ENCODE measurements around the gene ATP11A.
"Not testable (repeated sequence)": the region's sequence is repeated elsewhere in the genome, so short reads cannot be mapped to it uniquely, and the experiment has no call there.

Gene ATP11A

GRCh38 chr13:112783978-112784371 is 94.1 kb downstream of the ATP11A start:
- Mint-ChIP-seq H3K4me1 (peaks cover 28% of the 10 kb centered on the region), H3K27ac (no peak overlapping the region), H3K9me3 (peaks cover 0 to 12% of the 10 kb centered on the region in 2 donors), H3K4me3 (no peak overlapping the region), H3K27me3 (no peaks in the 10 kb centered on the region)
- ATAC-seq (no peak), DNase-seq (no peak)

GRCh38 chr13:112784811-112785482 is 95.1 kb downstream of the ATP11A start:
- no peak for DNase-seq
- Mint-ChIP-seq H3K9me3 (peaks cover 0 to 12% of the 10 kb centered on the region in 2 donors), H3K4me1 (peaks cover 27% of the 10 kb centered on the region), H3K27ac (no peak overlapping the region), H3K27me3 (no peaks in the 10 kb centered on the region), H3K4me3 (no peak overlapping the region)
- ATAC-seq: no peak

GRCh38 chr13:112785483-112785856 is 95.6 kb downstream of the ATP11A start:
- H3K27me3 Mint-ChIP-seq: no peaks in the 10 kb centered on the region
- no peak overlapping the region for H3K27ac Mint-ChIP-seq
- no peak overlapping the region for H3K4me3 Mint-ChIP-seq
- DNase-seq: no peak
- peaks cover 22% of the 10 kb centered on the region for H3K4me1 Mint-ChIP-seq
- peaks cover 0 to 12% of the 10 kb centered on the region in 2 donors for H3K9me3 Mint-ChIP-seq
- ATAC-seq: no peak

- ATAC-seq, H3K27me3 Mint-ChIP-seq, DNase-seq, H3K27ac Mint-ChIP-seq, H3K4me3 Mint-ChIP-seq: not testable (repeated sequence)
- peaks cover 19% of the 10 kb centered on the region for H3K4me1 Mint-ChIP-seq
- peaks cover 0 to 12% of the 10 kb centered on the region in 2 donors for H3K9me3 Mint-ChIP-seq
Observed at GRCh38 chr13:112786810-112787209, 97.0 kb downstream of the ATP11A start.

GRCh38 chr13:112790735-112791641 is 101.2 kb downstream of the ATP11A start:
- no peak for DNase-seq

GRCh38 chr13:112791663-112792440 is 102.0 kb downstream of the ATP11A start:
- no peak for DNase-seq
- peaks cover 12% of the 10 kb centered on the region for H3K4me1 Mint-ChIP-seq
- ATAC-seq: no peak
- peak overlapping the region in 1 of 2 donors; percentile 19 for H3K27ac Mint-ChIP-seq
- H3K27me3 Mint-ChIP-seq: no peaks in the 10 kb centered on the region
- no peak overlapping the region for H3K4me3 Mint-ChIP-seq
- peaks cover 4 to 6% of the 10 kb centered on the region in 2 donors for H3K9me3 Mint-ChIP-seq

More at GRCh38 chr13:112790735-112791641, 101.2 kb downstream of the ATP11A start:
- ATAC-seq: no peak
- Mint-ChIP-seq H3K9me3 (peaks cover 0 to 6% of the 10 kb centered on the region in 2 donors), H3K27ac (no peak overlapping the region), H3K4me3 (no peak overlapping the region), H3K27me3 (no peaks in the 10 kb centered on the region), H3K4me1 (peaks cover 12% of the 10 kb centered on the region)

- Mint-ChIP-seq H3K4me1 (peaks cover 12% of the 10 kb centered on the region), H3K27me3 (no peaks in the 10 kb centered on the region), H3K27ac (peak overlapping the region in 1 of 2 donors; percentile 19), H3K4me3 (no peak overlapping the region), H3K9me3 (peaks cover 4 to 7% of the 10 kb centered on the region in 2 donors)
- DNase-seq: no peak
- ATAC-seq: no peak
Observed at GRCh38 chr13:112792511-112792910, 102.7 kb downstream of the ATP11A start.

- H3K4me1 Mint-ChIP-seq: peaks cover 12% of the 10 kb centered on the region
- ATAC-seq (no peak), DNase-seq (no peak)
- no peak overlapping the region for H3K4me3 Mint-ChIP-seq
- H3K9me3 Mint-ChIP-seq: peaks cover 10 to 17% of the 10 kb centered on the region in 2 donors
- H3K27ac Mint-ChIP-seq: no peak overlapping the region
- H3K27me3 Mint-ChIP-seq: no peaks in the 10 kb centered on the region
Observed at GRCh38 chr13:112793545-112794445, 104.0 kb downstream of the ATP11A start.

GRCh38 chr13:112795277-112795676 is 105.4 kb downstream of the ATP11A start:
- ATAC-seq: no peak
- DNase-seq: no peak
- H3K27ac Mint-ChIP-seq: no peak overlapping the region
- no peak overlapping the region for H3K4me3 Mint-ChIP-seq
- H3K27me3 Mint-ChIP-seq: no peaks in the 10 kb centered on the region
- peaks cover 16 to 24% of the 10 kb centered on the region in 2 donors for H3K9me3 Mint-ChIP-seq
- peaks cover 12% of the 10 kb centered on the region for H3K4me1 Mint-ChIP-seq

- ATAC-seq: no peak
- Mint-ChIP-seq H3K9me3 (peaks cover 16 to 24% of the 10 kb centered on the region in 2 donors), H3K4me3 (no peak overlapping the region), H3K4me1 (peaks cover 12% of the 10 kb centered on the region), H3K27ac (peak overlapping the region in 1 of 2 donors; percentile 55), H3K27me3 (no peaks in the 10 kb centered on the region)
- no peak for DNase-seq
Observed at GRCh38 chr13:112796190-112796915, 106.5 kb downstream of the ATP11A start.

- H3K9me3 Mint-ChIP-seq: peaks cover 16 to 24% of the 10 kb centered on the region in 2 donors
- H3K4me1 Mint-ChIP-seq: peaks cover 7% of the 10 kb centered on the region
- H3K4me3 Mint-ChIP-seq: no peak overlapping the region
- DNase-seq (no peak), ATAC-seq (no peak)
- H3K27me3 Mint-ChIP-seq: no peaks in the 10 kb centered on the region
- no peak overlapping the region for H3K27ac Mint-ChIP-seq
Observed at GRCh38 chr13:112799394-112799793, 109.6 kb downstream of the ATP11A start.

GRCh38 chr13:112800057-112800456 is 110.2 kb downstream of the ATP11A start:
- Mint-ChIP-seq H3K9me3 (peaks cover 16 to 24% of the 10 kb centered on the region in 2 donors), H3K4me1 (peaks cover 7% of the 10 kb centered on the region), H3K27ac (no peak overlapping the region), H3K4me3 (no peak overlapping the region), H3K27me3 (no peaks in the 10 kb centered on the region)
- DNase-seq (no peak), ATAC-seq (no peak)

GRCh38 chr13:112800807-112801206 is 111.0 kb downstream of the ATP11A start:
- not testable (repeated sequence) for ATAC-seq, H3K4me1 Mint-ChIP-seq, H3K4me3 Mint-ChIP-seq, H3K27me3 Mint-ChIP-seq, H3K27ac Mint-ChIP-seq, DNase-seq
- peaks cover 16 to 24% of the 10 kb centered on the region in 2 donors for H3K9me3 Mint-ChIP-seq

- H3K4me3 Mint-ChIP-seq: no peak overlapping the region
- H3K27ac Mint-ChIP-seq: no peak overlapping the region
- H3K27me3 Mint-ChIP-seq: no peaks in the 10 kb centered on the region
- ATAC-seq (no peak), DNase-seq (no peak)
- peaks cover 13 to 17% of the 10 kb centered on the region in 2 donors for H3K9me3 Mint-ChIP-seq
- H3K4me1 Mint-ChIP-seq: peaks cover 7% of the 10 kb centered on the region
Observed at GRCh38 chr13:112802802-112803195, 113.0 kb downstream of the ATP11A start.

All from stimulated activated naive CD8-positive, alpha-beta T cell treated with anti-CD3 and anti-CD28 coated beads, Interleukin-15, amount 100 ng/mL, for 72 hours (primary cell).